Measurements from ENCODE around the gene ITSN2.
A peak's percentile ranks its signal among the peaks of the same experiment; 100 is the strongest.

Gene ITSN2

DNA sequence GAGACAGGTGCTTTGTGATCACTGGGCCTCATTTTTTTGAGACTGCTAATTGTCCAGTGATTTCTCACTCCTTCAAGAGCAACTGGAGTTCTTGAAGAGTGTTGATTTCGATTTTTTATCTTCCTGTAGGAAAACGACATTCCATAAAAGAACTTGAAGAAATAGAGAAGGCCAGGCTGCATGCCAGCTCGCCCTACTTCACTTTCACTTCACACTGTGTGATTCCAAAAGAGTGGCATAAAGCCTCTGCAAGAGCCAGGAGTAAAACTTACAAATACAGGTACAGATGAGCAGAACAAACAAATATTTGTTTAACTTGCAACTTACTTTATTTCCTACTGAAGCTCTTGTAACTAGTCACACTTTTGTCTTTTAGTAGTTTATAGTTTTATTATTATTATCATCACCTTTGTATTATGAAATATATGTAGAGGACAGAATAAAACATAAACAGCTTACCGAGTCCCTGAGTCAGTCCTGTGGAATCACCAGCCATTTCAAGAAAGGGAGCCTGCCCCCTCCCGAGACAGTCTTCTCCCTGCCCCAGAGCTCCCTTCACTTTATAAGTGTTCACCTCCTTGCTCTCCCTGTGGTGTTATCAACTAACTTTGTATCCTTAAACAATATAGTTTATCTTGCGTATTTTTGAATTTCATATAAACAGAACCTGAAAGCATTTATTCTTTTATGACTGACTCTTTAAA, 176.8 kb downstream of the ITSN2 start:
- Histone ChIP-seq H3K9ac (no peak overlapping the region), H3K4me1 (peaks cover 10 to 20% (median 17%) of the 10 kb centered on the region in 10 experiments; a peak in 19 of 20 replicates), H3K9me3 (replicated peaks in 1 of 11) (no peaks in the 10 kb centered on the region), H3K36me3 (no peaks in the 10 kb centered on the region), H3K27ac (no peak overlapping the region), H3K4me2 (no peak overlapping the region), H3K27me3 (no peaks in the 10 kb centered on the region), H3K4me3 (no peak overlapping the region), H4K20me1 (no peaks in the 10 kb centered on the region)
- no peak for TF ChIP-seq Cebpa-rat (IDR thresholded peaks at IDR 0.05)

GRCh38 chr2:24182507-24182906, 177.8 kb downstream of the ITSN2 start:
- no peak for TF ChIP-seq Cebpa-rat (IDR thresholded peaks at IDR 0.05)
- H3K4me1 ChIP-seq = peaks cover 10 to 20% (median 17%) of the 10 kb centered on the region in 10 experiments; a peak in 19 of 20 replicates
- H3K27me3 ChIP-seq = no peaks in the 10 kb centered on the region
- H3K9me3 ChIP-seq (replicated peaks in 1 of 11) = no peaks in the 10 kb centered on the region
- H3K27ac ChIP-seq = no peak overlapping the region
- H4K20me1 ChIP-seq = no peaks in the 10 kb centered on the region
- no peaks in the 10 kb centered on the region for H3K36me3 ChIP-seq
- H3K4me3 ChIP-seq = no peak overlapping the region
- H3K9ac ChIP-seq = no peak overlapping the region
- H3K4me2 ChIP-seq = peak overlapping the region in 5 of 11 experiments; percentile 3 to 54 (median 29); a peak in 6 of 22 replicates

GRCh38 chr2:24181849-24182248, 178.5 kb downstream of the ITSN2 start:
- H3K27me3 ChIP-seq = no peaks in the 10 kb centered on the region
- H3K9me3 ChIP-seq (replicated peaks in 1 of 11) = no peaks in the 10 kb centered on the region
- H3K9ac ChIP-seq = no peak overlapping the region
- no peak overlapping the region for H3K4me3 ChIP-seq
- H3K36me3 ChIP-seq = no peaks in the 10 kb centered on the region
- no peak for TF ChIP-seq Cebpa-rat (IDR thresholded peaks at IDR 0.05)
- H3K27ac ChIP-seq = no peak overlapping the region
- H3K4me2 ChIP-seq = peak overlapping the region in 7 of 11 experiments; percentile 3 to 54 (median 29); a peak in 8 of 22 replicates
- H3K4me1 ChIP-seq = peaks cover 10 to 20% (median 17%) of the 10 kb centered on the region in 10 experiments; a peak in 19 of 20 replicates
- H4K20me1 ChIP-seq = no peaks in the 10 kb centered on the region

DNA sequence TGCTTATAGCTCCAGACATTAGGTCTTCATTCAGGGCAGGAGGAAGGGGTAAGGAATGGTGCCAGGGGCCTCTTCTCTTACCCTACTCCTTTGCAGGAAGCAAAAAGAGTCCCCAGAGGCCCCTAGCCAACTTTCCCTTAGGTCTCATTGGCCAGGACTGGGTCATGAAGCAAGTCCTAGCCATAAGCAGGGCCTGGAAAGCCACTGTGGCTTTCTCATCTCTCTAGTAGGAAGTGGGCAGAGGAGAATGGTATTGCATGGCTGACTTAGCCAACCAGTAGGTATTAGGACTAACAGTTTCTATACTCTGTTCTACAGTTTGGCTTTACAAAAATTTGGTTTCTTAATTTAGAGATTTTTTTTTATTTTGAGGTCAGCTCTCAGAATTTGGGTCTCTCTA, 180.7 kb downstream of the ITSN2 start:
- Histone ChIP-seq H4K20me1 (no peaks in the 10 kb centered on the region), H3K36me3 (no peaks in the 10 kb centered on the region), H3K9me3 (replicated peaks in 1 of 11) (peaks cover 4 to 8% (median 6%) of the 10 kb centered on the region in 11 experiments; a peak in 20 of 22 replicates), H3K4me2 (peak overlapping the region in 10 of 11 experiments; percentile 24 to 63 (median 44); a peak in 18 of 22 replicates), H3K4me1 (peaks cover 10 to 20% (median 17%) of the 10 kb centered on the region in 10 experiments; a peak in 19 of 20 replicates), H3K27me3 (no peaks in the 10 kb centered on the region), H3K4me3 (no peak overlapping the region), H3K9ac (no peak overlapping the region), H3K27ac (no peak overlapping the region)
- TF ChIP-seq Cebpa-rat (IDR thresholded peaks at IDR 0.05) = 0 out of 22 replicates have a peak, but pooled peaks of 1 of the 11 experiments have one; percentile 7

- no peak overlapping the region for H3K4me2 ChIP-seq
- H3K4me3 ChIP-seq = no peak overlapping the region
- H4K20me1 ChIP-seq = no peaks in the 10 kb centered on the region
- H3K4me1 ChIP-seq = peaks cover 0 to 11% (median 10%) of the 10 kb centered on the region in 10 experiments; a peak in 16 of 20 replicates
- no peaks in the 10 kb centered on the region for H3K36me3 ChIP-seq
- H3K9ac ChIP-seq = no peak overlapping the region
- no peak for TF ChIP-seq Cebpa-rat (IDR thresholded peaks at IDR 0.05)
- H3K9me3 ChIP-seq (replicated peaks in 1 of 11) = peaks cover 7 to 19% (median 11%) of the 10 kb centered on the region in 11 experiments; a peak in 20 of 22 replicates
- no peaks in the 10 kb centered on the region for H3K27me3 ChIP-seq
- no peak overlapping the region for H3K27ac ChIP-seq
Measured at GRCh38 chr2:24176326-24176725, 184.0 kb downstream of the ITSN2 start.

DNA sequence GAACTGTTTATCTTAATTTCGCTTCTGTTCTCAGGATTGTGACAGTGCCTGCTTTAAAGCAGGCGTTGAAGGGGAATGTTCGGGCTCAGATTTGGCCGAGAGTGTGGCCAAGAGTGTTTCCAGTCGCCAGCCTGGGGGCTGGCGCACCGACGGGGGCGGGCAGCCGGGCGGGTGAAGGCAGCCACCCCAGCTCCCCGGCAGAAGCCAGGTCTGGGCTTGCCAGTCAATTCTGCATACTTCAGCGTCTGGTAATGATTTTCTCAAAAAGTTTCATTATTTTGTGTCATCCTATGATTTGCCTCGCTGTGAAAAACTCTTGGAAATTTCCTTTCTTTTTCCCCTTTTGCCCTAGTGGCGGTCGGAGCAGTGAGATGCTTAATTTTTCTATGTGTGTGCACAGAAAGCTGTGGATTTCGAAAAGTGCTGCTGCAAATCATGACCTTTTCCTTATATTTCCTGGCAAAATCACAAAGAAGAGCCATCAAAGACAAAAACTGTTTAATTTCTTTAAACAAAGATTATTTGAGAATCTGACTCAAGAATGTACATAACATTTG, 184.6 kb downstream of the ITSN2 start:
- peaks cover 7 to 19% (median 11%) of the 10 kb centered on the region in 11 experiments; a peak in 20 of 22 replicates for H3K9me3 ChIP-seq (replicated peaks in 1 of 11)
- no peak overlapping the region for H3K9ac ChIP-seq
- peaks cover 0 to 11% (median 10%) of the 10 kb centered on the region in 10 experiments; a peak in 16 of 20 replicates for H3K4me1 ChIP-seq
- H3K4me3 ChIP-seq = no peak overlapping the region
- no peak for TF ChIP-seq Cebpa-rat (IDR thresholded peaks at IDR 0.05)
- H3K36me3 ChIP-seq = no peaks in the 10 kb centered on the region
- no peak overlapping the region for H3K27ac ChIP-seq
- no peaks in the 10 kb centered on the region for H3K27me3 ChIP-seq
- H3K4me2 ChIP-seq = no peak overlapping the region
- H4K20me1 ChIP-seq = no peaks in the 10 kb centered on the region

GRCh38 chr2:24174851-24175277, 185.5 kb downstream of the ITSN2 start, which contains the start of gene FAM228A:
TSS of gene FAM228A (plus strand) at chr2:24175053. CDS start at chr2:24175481, 428 bp downstream.
- peaks cover 0 to 7% (median 6%) of the 10 kb centered on the region in 10 experiments; a peak in 16 of 20 replicates for H3K4me1 ChIP-seq
- no peak within 1 kb of the TSS for H3K27ac ChIP-seq
- no peak within 1 kb of the TSS for H3K4me2 ChIP-seq
- H3K9ac ChIP-seq = no peak within 1 kb of the TSS
- H3K4me3 ChIP-seq = no peak within 1 kb of the TSS
- H3K36me3 ChIP-seq = no peaks in the 10 kb centered on the region
- no peaks in the 10 kb centered on the region for H4K20me1 ChIP-seq
- H3K27me3 ChIP-seq = no peaks in the 10 kb centered on the region
- no peak for TF ChIP-seq Cebpa-rat (IDR thresholded peaks at IDR 0.05)
- H3K9me3 ChIP-seq (replicated peaks in 1 of 11) = peaks cover 7 to 19% (median 11%) of the 10 kb centered on the region in 11 experiments; a peak in 20 of 22 replicates

GRCh38 chr2:24169023-24169422, 191.3 kb downstream of the ITSN2 start:
- H3K4me2 ChIP-seq = no peak overlapping the region
- peaks cover 0 to 12% (median 0%) of the 10 kb centered on the region in 10 experiments; a peak in 7 of 20 replicates for H3K4me1 ChIP-seq
- H3K27ac ChIP-seq = no peak overlapping the region
- no peak overlapping the region for H3K4me3 ChIP-seq
- peaks cover 0 to 5% (median 0%) of the 10 kb centered on the region in 11 experiments; a peak in 6 of 22 replicates for H3K9me3 ChIP-seq (replicated peaks in 1 of 11)
- TF ChIP-seq Cebpa-rat (IDR thresholded peaks at IDR 0.05) = no peak
- no peaks in the 10 kb centered on the region for H3K27me3 ChIP-seq
- no peaks in the 10 kb centered on the region for H4K20me1 ChIP-seq
- no peaks in the 10 kb centered on the region for H3K36me3 ChIP-seq
- no peak overlapping the region for H3K9ac ChIP-seq

DNA sequence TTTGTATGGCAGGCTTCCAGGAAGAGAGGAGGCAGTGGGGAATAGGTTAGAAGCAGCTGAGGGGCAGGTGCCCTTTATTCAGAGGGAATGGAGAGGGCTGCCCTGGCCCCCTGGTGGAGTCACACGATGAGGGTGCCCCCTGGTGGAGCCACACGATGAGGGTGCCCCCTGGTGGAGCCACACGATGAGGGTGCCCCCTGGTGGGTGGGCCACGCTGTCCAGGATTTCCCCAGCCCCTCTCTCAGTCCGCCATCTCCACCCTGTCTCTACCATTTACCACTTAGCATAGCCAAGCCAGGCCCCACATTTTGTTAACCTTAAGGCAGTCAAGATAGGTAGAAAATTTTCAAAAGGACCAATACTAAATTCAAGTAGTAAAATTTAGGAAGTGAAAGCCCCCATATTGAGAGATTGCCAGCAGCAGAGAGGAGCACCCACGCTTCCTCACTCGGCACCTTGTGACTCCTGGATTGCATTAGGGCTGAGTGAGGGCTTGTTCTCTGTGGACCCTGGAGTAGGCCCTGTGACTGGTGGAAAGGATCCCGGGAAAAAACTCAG, 195.8 kb downstream of the ITSN2 start:
- H3K9me3 ChIP-seq (replicated peaks in 1 of 11) = peaks cover 6 to 22% (median 14%) of the 10 kb centered on the region in 11 experiments; a peak in 19 of 22 replicates
- no peaks in the 10 kb centered on the region for H3K27me3 ChIP-seq
- H3K9ac ChIP-seq = no peak overlapping the region
- TF ChIP-seq Cebpa-rat (IDR thresholded peaks at IDR 0.05) = no peak
- H3K27ac ChIP-seq = no peak overlapping the region
- H3K4me3 ChIP-seq = no peak overlapping the region
- peaks cover 0 to 23% (median 4%) of the 10 kb centered on the region in 11 experiments; a peak in 9 of 22 replicates for H3K36me3 ChIP-seq
- peak overlapping the region in 3 of 11 experiments; percentile 35 to 42 (median 37); a peak in 5 of 22 replicates for H3K4me2 ChIP-seq
- no peaks in the 10 kb centered on the region for H4K20me1 ChIP-seq
- peaks cover 4 to 21% (median 7%) of the 10 kb centered on the region in 10 experiments; a peak in 14 of 20 replicates for H3K4me1 ChIP-seq
